ENCODE results near the gene NLRP5.

DNA sequence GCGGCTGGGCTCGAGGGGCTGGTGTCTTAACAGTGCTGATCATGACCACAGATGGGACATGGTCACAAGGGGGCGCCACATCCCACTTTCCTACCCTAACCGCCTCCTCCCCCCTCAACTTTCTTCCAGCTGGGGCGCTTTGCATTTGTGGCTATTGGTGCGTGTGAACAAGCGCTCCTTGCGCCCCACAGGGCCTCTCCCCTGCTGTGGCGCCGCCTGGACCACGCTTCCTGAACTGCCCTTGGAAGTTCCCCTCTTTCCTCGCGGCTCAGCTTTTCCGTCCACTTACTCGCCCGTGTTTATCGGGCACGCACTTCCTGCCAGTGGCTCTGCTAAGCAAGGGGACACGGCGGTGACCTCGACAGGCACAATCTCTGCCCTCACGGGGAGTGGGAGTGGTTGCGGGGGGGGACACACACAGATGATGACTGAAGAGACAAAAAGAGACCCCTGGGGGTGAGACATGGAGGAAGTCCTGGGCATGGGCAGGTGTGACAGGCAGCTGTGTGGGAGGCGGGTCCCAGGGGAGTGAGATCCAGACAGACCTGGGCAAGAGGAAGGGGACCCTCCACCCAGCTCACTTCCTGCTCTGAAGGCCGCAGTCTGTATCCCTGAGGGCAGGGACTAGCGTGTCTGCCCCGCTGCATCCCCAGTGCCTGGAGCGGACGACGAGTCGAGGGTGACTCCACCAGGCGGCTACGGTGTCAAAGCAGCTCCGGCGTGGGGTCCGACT, 94.3 kb downstream of the NLRP5 start:
- TF ChIP-seq RAD21 (IDR thresholded peaks at IDR 0.05; ENCODE audit: low read length): peak; percentile 58
- TF ChIP-seq, protein P1, sequence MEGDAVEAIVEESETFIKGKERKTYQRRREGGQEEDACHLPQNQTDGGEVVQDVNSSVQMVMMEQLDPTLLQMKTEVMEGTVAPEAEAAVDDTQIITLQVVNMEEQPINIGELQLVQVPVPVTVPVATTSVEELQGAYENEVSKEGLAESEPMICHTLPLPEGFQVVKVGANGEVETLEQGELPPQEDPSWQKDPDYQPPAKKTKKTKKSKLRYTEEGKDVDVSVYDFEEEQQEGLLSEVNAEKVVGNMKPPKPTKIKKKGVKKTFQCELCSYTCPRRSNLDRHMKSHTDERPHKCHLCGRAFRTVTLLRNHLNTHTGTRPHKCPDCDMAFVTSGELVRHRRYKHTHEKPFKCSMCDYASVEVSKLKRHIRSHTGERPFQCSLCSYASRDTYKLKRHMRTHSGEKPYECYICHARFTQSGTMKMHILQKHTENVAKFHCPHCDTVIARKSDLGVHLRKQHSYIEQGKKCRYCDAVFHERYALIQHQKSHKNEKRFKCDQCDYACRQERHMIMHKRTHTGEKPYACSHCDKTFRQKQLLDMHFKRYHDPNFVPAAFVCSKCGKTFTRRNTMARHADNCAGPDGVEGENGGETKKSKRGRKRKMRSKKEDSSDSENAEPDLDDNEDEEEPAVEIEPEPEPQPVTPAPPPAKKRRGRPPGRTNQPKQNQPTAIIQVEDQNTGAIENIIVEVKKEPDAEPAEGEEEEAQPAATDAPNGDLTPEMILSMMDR (IDR thresholded peaks at IDR 0.05): peak; percentile 51
- TF ChIP-seq CHD2 (IDR thresholded peaks at IDR 0.05; ENCODE audit: low read length, partially characterized antibody): no peak
- no peak for TF ChIP-seq JUND (IDR thresholded peaks at IDR 0.05)
